HG02759 (cell line): ENCODE data around the gene PPP1R14C.
"Not testable (repeated sequence)": the region's sequence is repeated elsewhere in the genome, so short reads cannot be mapped to it uniquely, and the experiment has no call there.

Source experiments
- ATAC-seq: cut with Tn5 transposase; IDR thresholded peaks from one replicate; pipeline ENCODE4 v1.9.1; 2021; ENCODE audit warnings: mild to moderate bottlenecking, moderate library complexity; ENCODE audit not compliant: unreplicated experiment

PPP1R14C gene

GRCh38 chr6:150187433-150187832 lies 44.6 kb downstream of the PPP1R14C start:
- ATAC-seq, result not testable (repeated sequence)

DNA sequence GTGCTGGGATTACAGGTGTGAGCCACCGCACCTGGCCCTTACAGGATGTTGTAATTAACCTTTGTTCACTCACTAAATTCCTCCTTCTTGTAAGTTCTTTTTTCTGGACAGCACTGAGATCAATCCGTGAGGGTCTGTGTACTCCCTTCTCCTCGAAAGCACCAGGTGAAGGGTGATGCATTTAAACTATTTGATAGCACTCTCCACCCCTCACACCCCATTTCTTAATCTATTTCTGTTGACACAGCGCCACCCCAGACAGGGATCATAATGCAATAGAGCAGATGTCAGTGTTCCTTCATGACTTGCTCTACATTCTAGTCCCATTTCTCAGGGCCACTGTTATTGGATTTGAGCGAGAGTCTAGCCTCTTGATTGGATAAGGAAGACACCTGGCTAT lies 46.3 kb downstream of the PPP1R14C start:
- no peak for ATAC-seq

- no peak for ATAC-seq
These were observed 49.0 kb downstream of the PPP1R14C start for GRCh38 chr6:150191809-150192208.

DNA sequence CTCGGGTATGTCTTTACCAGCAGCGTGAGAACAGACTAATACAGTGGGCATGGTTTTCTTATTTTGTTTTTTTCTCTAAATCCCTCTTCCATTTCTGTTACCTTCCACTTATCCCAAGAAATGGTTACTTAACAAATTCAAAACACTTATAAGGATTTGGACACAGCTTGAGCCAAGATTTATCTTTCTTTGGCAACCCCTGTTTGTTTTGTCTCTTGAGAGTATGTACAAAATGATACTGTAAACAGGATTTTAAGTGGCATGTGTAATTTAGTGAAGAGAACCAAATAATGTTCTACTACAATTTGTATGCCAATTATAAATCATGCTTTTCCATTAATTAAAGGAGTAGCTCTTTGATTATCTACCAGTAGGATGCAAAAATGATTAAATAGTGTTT lies 51.4 kb downstream of the PPP1R14C start:
- no peak for ATAC-seq

DNA sequence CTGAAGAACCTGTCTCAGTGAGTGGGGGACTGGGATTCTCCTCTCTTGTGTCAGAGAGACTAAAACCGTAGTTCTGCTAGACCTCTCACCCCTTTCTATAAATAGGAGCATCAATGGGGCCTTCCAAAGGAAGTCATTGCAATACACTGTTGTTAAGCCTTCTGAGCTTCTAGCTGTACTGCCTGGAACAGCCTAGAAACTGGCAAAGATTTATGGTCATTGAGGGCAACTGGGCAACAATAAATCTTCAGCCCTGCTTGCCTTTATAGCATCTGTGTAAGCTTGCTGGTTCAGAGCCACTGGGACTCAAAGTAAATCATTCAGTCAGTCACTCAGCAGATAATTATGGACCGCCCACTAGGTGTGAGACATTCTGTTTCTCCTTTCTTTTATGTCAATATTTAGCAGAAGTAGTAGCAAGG lies 53.2 kb downstream of the PPP1R14C start:
- no peak for ATAC-seq

- no peak for ATAC-seq
These were observed 54.3 kb downstream of the PPP1R14C start for GRCh38 chr6:150196942-150197745.

- no peak for ATAC-seq
These were observed 55.7 kb downstream of the PPP1R14C start for GRCh38 chr6:150198532-150198931.

DNA sequence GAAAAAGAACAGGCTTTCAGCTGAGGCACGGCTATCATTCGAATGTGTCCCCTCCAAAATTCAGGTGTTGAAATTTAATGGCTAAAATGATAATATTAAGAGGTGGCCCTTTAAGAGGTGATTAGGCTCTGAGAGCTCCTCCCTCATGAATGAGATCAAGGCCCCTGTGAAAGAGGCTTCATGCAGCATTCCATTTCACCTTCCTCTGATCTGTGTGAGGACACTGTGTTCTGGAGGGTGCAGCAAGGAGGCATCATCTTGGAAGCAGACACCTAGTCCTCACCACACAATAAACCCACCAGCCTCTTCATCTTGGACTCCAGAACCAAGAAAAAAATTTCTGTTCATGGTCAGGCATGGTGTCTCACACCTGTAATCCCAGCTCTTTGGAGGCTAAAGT lies 56.4 kb downstream of the PPP1R14C start:
- no peak for ATAC-seq

GRCh38 chr6:150200428-150201100 lies 57.7 kb downstream of the PPP1R14C start:
- ATAC-seq, result no peak

GRCh38 chr6:150201285-150201684 lies 58.4 kb downstream of the PPP1R14C start:
- no peak for ATAC-seq

GRCh38 chr6:150201772-150202329 lies 59.0 kb downstream of the PPP1R14C start:
- ATAC-seq, result no peak

- no peak for ATAC-seq
These were observed 59.6 kb downstream of the PPP1R14C start for GRCh38 chr6:150202404-150202803.

- ATAC-seq, result no peak
These were observed 60.1 kb downstream of the PPP1R14C start for GRCh38 chr6:150202934-150203333.

GRCh38 chr6:150203378-150203777 lies 60.5 kb downstream of the PPP1R14C start:
- ATAC-seq, result no peak

DNA sequence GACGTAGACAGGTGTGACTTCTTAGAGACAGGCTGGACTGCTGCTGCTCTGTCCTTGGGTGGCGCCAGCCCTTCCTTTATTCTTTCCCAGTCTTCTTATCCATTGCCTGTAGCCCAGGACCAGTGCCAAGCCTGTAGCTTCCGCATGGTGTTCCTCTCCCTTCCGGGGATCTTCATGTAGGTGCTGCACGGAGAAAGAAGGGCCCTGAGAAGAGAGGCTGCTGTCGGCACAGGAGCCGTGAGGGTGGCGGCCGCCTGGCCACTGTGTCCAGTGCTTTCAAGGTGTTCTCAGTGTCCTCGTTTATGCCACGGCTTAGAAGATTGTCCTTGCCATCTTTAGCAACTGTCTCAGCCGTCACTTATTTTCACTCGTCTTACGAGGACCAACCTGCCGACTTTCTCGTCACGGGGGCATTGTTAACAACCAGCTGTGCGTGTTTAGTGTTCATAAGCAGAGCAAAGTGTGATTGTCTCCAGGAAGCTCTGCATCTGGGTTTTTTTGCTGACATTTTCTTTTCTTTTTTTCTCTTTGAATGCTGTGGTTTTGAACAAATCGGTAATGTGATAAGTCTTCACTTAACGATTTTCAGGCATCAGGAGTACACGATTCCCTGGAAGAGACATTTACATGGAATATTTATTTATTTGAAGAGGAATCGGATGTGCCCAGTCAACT lies 61.2 kb downstream of the PPP1R14C start:
- no peak for ATAC-seq

GRCh38 chr6:150204705-150205472 lies 62.0 kb downstream of the PPP1R14C start:
- ATAC-seq, result no peak

GRCh38 chr6:150207931-150208570 lies 65.2 kb downstream of the PPP1R14C start:
- ATAC-seq, result no peak

- no peak for ATAC-seq
These were observed 65.9 kb downstream of the PPP1R14C start for GRCh38 chr6:150208611-150209352.

- ATAC-seq, result no peak
These were observed 66.6 kb downstream of the PPP1R14C start for GRCh38 chr6:150209415-150209814.
